GM18498 (cell line): ENCODE data around the gene ZNF496.

Source experiments
- ATAC-seq: cut with Tn5 transposase; IDR thresholded peaks from one replicate; pipeline ENCODE4 v1.9.1; 2021; ENCODE audit warnings: mild to moderate bottlenecking, moderate library complexity; ENCODE audit not compliant: unreplicated experiment

ZNF496 gene

DNA sequence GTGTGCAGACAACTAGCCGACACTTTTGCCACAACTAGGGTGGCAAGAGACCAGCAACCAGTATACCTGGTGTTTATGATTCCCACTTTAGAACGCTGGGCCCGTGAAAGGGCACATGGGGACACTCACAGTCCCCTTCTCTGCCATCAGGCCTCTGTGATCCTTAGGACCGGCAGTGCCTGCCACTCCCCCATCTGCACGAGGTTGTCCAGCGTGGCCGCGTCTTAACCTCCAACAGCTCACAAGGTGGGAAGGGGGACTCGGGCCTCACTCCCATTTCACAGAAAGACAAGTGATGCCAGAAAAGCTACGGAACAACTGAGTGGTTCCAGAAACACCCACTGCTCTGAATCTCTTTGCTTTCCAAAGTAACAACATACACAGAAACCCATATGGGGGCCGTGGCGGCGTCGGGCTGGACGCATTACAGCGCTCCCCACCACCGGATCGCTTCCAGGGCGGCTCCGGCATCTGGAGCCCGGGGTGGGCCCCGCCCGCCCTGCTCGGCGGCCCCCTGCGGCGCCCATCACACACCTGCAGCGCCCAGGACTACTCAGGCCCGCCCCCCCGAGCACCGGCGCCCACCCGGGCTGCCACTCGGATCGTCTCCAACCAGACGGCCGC, 1.0 kb downstream of the ZNF496 start:
- ATAC-seq = peak; percentile 22

DNA sequence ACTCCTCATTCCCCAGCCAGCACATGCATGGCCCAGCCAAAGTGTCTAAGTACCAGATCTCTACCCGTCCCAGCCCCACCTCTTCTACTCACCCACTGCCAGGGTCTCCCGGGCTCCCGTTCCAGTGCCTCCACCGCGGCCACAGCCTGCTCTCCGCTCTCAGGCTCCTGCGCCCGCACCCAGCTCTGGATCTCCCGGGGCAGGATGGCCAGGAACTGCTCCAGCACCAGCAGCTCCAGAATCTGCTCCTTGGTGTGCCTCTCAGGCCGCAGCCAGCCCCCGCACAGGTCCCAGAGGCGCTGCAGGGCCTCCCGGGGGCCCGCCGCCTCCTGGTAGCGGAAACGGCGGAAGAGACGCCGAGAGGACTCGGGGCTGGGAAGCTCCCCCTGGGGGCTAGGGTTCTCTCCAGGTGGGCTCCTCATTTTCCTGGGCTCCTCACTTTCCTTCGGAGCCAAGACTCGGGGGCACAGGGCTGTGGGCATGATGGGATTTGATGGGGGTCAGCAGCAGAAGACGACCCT, 2.5 kb downstream of the ZNF496 start:
- no peak for ATAC-seq

DNA sequence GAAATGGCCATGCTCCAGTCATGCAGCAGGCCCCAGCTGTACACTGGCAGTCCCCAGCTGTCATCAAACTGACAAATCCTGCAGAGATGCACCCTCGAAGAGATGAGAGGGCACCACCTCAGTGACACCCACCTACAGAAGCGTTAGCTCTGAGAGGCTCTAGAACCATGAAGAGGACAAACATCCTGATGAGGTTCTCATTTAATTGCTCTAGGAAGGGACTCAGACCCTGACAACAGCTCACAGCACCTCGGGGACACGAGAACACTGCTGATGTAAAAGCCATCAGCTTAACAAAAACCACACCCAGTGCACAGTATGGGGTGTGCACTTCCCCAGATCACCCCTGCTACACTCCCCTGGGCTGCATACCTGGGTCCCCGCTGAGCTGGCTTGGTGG, 3.4 kb downstream of the ZNF496 start:
- ATAC-seq = no peak

DNA sequence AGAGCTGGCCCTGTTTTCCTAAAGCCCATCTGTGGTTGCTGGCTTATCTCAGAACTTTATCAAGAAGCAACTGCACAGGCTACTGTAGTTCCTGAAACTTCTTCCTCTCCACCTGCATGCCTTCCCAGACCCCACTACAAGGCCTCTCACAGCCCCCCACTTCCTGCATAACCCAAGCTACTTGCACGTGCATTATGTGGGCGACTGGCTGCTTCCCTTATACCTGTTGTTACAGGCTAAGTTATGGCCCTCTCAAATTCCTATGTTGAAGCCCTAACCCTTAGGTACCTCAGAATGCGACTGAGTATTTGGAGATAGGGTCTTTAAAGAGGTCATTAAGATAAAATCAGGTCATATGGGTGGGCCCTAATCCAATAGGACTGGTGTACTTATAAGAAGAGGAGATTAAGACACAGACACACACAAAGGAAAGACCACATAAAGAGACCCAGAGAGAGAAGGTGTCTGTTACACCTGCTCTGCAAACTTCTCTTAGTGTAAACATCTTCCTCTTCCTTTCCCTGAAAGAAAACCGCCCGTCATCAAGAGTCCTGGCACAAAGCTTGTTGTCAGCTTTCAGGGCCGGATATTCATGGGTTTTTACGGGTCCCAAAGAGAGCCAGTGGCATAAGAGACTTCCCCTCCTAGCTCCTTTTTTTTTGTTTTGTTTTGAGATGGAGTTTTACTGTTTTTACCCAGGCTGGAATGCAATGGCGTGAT, 5.1 kb downstream of the ZNF496 start:
- no peak for ATAC-seq

DNA sequence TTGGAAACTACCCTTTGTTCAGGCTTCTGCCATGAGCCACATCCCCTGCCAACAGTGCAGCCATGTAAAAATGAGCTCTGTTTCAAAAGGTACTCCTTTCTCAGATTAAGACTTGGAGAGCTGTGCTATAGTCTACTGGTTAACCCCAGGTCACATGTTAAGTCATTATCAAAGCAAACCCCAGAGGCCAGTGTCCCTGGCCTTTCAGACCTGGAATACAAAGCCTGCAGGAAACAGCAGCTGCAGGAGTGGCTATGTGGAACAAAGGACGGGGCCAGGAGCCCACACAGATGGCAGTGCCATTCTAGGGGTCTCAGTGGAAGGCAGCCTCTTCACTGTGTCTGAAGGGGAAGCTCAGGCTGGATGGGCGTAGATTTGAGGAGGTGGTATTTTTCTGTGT, 6.7 kb downstream of the ZNF496 start:
- no peak for ATAC-seq

DNA sequence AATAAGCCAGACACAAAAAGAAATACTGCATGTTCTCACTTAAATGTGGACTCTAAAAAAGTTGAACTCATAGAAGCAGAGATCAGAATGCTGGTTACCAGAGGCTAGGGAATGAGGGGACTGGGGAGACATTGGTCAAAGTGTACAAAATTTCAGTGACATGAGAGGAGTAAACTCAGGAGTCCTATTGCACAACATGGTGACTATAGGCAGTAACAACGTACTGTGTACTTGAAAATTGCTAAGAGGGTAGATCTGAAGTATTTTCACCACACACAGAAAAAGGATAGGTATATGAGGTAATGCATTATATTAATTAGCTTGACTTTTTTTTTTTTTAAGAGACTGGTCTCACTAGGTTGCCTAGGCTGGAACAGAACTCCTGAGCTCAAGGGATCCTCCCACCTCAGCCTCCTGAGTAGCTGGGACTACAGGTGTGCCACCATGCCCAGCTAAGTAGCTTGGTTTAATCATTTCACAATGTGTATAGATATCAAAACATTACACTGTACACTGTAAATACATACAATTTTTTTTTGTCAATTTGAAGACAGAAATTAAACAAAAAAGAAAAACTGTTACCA, 7.4 kb downstream of the ZNF496 start:
- ATAC-seq = no peak

DNA sequence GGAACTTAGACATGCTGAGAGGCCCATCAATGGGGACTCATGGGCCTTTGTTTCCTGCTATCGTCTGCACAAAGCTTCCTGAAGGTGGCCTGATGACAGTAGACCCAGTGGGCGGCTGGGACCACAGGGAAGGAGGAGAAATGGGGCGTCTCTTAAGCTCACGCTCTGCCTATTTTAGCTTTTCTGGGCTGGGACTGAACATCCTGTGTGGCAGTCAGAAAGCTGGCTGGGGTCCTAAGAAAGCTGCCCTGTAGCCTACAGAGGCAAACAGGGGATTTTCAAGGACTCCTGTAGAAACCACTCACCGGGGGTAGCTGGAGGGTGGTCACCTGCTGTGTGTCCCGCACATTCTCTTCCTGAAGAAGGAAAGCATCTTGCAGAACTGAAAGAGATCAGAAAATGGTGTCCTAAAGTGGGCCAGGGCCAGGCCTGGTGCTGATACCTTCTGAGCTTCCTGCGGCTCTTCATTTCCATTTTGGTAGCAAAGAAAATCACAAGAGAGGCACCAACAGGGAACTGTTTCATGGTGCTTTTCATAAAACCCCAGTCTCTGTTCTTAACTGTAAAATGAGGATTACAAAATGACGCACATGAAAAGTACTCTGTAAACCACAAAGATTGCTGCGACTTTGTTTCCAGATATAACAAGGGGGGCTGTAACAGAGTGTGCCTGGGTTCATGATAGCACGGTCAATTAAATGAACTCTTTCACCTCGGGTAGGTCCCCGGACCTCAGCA, 8.6 kb downstream of the ZNF496 start:
- peak; percentile 53 for ATAC-seq

DNA sequence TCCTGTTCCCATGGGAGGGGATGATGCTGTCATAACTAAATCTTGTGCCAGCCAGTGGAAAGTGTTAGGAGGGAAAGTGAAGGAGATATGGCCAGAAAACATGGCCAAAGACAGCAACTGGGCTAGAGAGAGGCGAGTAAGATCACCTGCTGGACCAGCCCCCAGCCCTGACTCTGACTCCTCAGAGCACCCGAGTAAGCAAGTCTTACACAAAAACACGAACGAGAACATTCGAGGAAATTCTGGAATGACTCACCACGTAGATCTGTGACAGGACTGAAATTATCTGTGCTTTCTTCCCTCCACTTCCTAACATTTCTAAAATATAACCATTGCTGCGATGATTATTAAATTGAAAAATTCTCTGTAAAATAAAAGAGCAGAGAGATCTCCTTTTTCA, 9.2 kb downstream of the ZNF496 start:
- peak; percentile 31 for ATAC-seq

DNA sequence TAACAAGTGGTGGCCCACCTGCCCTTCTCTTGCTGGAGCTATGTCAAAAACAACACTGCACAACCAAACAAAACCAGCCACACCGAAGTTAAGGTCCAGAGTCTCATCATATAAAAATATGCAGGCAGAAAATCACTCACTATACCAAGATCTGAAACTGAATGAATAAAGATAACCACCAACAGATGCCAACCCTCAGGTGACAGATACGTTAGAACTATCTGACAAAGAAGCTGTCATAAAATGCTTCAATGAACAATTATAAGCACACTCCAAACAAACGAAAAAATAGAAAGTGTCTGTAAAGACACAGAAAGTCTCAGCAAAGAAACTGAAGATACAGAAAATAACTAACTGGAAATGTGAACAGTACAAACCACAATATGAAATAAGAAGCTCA, 14.0 kb downstream of the ZNF496 start:
- no peak for ATAC-seq

DNA sequence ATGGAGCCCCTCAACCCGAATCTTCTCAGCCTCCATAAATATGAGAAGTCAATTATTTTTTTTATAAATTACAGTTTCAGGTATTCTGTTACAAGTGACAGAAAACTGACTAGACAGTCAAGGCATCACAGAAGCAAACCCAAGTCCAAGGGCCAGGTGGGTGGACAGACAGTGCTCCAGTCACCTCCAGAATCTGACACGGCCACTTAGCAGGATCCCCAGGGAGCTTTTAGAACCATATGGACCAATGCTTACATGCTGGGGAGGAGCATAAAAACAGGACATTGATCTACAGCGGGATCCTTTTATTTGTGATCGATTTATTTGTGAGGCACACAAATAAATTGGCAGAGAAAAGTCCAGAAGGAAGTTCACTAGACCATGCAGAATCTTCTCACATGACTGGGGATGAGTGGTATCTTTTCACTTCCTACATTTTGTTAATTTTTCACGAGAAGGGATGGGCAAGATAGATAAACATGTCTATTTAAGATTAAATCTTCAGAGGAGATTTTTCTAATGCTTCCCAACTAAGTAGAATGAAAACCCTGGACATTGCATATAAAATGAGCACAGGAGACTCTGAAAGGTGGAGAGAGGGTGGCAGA, 15.0 kb downstream of the ZNF496 start:
- no peak for ATAC-seq

DNA sequence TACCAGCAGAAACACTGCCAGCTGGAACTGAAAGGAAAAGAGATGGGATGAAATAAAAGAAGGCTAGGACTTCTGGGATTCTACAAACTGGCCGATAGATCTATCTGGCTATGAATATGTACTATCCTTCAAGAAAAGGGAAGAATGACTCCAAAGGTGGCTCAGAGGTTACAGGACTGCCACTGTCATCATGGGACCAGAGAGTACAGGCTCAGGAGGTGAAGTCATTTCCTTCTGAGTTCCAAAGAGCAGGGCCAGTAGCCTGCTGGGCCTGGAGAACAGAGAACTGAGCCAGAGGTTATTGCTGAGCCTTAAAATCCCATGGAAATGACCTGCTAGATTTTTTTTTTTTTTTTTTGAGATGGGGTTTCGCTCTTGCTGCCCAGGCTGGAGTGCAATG, 27.6 kb downstream of the ZNF496 start:
- no peak for ATAC-seq

DNA sequence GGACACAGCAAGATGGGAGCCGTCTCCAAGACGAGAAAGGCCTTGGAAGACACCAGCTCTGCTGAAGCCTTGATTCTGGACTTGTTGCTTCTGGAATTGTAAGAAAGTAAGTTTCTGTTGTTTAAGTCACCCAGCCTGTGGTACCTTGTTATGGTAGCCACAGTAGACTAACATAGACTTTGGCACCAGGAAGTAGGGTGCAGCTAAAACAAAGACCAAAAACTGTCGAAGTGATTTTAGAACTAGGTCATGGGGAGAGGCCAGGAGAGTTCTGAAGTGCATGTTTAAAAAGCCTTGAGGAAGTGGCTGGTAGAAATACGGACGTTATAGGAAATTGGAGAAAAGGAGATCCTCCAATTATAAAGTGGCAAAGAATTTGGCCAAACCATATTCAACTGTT, 28.5 kb downstream of the ZNF496 start:
- ATAC-seq = no peak

DNA sequence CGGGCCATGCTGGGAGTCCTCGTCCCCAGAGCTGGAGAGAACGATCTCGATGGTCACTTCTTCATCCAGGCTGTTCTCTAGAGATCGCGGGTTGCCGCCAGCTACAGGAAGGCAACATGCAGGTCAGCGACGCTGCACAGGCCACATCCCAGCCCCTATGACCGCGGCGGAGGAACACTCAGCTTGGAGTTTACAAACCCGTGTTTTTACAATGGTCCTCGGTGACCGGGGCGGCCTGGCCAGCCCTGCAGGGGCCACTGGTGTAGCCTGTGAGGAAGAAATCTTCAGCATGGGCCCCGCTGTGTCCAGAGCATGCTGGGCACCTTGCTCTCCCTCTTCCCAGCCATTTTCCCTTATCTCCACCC, 30.5 kb downstream of the ZNF496 start:
- ATAC-seq = no peak

DNA sequence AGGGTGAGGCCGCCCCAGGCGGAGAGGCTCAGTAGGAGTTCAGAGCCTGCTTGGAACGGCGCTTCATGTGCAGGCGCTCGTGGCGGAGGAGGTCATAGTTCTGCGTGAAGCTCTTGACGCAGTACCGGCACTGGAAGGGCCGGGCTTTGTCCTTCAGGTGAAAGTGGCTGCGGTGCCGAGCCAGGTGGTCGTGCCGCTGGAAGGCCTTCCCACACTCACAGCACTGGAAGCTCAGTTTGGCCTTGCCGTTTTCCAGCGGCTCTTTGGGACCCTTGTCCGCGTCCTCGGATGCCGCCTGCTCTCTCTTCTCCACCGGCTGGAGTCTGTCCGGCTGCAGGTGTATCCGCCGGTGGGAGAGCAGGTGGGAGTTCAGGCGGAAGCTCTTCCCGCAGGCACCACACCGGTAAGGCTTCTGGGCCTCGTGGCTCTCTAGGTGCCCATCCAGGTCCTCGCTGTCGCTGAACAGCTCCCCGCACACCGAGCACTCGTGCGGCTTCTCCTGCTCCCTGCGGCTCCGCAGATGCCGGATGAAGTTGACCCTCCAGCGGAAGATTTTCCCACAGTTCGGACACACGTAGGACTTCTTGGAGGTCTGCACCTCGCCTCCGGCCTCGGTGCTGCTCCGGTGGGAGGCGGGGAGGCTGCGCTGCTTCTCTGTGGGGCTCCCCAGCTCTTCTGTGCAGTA, 31.0 kb downstream of the ZNF496 start:
- no peak for ATAC-seq

DNA sequence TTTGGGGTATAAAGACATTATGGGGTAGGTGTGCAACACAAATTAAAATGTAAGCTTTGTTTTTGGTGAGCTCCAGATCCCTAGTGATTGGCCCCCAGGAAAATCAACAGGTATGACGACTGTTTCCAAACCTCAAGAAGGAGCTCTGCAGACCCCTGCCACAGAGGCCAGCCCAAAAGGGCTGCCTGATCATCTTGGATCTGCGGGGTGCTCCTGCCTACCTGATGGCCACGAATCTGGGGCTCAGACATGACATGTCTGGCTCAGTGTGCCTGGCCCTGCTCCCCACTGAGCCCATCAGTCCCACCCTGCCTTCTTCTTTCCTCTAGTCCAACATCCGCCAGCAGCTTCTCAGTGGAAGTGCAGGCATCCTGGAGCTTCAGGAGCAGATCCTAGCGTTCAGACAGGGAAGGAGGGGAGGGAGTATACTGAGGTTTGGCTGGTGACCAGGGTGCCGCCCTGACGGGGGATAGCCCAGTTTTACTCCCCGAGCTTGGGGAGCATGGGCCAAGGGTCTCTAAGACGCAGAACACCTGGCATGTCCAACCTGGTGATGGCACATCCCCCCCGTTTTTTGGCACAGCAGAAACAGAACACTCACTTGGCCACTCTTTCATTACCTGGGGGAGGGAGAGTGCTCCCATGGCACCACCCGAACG, 31.8 kb downstream of the ZNF496 start:
- no peak for ATAC-seq

DNA sequence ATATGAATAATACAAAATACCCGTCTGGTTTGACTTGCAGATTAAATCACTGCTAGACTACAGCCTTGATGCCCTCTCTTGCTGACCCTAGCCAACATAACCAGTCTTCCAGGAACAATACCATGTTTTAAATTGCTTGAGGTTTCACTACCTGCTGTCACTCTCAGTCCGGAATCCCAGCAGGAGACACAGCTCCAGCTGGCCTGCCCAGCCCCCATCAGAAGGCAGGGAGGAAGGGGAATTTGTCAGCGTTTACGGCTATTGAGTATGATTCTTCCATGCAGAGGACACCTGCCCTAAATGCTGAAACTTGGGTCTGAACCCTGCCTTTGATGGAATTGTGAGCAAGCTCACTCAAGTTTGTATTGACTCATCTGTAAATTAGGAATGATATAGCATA, 33.0 kb downstream of the ZNF496 start:
- ATAC-seq = no peak

DNA sequence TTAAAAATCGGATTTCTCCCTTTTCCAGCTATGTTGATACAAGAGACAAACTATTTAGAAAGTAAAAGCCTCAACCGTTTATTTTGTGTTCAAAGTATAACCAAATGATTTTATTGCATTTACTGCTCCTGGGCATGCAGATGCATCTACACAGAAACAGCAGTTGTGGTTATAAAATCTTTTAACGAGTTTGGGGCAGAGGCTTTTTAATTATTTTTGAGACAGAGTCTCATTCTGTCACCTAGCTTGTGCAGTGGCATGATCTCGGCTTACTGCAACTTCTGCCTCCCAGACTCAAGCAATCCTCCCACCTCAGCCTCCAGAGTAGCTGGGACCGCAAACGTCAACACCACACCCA, 33.6 kb downstream of the ZNF496 start:
- no peak for ATAC-seq

DNA sequence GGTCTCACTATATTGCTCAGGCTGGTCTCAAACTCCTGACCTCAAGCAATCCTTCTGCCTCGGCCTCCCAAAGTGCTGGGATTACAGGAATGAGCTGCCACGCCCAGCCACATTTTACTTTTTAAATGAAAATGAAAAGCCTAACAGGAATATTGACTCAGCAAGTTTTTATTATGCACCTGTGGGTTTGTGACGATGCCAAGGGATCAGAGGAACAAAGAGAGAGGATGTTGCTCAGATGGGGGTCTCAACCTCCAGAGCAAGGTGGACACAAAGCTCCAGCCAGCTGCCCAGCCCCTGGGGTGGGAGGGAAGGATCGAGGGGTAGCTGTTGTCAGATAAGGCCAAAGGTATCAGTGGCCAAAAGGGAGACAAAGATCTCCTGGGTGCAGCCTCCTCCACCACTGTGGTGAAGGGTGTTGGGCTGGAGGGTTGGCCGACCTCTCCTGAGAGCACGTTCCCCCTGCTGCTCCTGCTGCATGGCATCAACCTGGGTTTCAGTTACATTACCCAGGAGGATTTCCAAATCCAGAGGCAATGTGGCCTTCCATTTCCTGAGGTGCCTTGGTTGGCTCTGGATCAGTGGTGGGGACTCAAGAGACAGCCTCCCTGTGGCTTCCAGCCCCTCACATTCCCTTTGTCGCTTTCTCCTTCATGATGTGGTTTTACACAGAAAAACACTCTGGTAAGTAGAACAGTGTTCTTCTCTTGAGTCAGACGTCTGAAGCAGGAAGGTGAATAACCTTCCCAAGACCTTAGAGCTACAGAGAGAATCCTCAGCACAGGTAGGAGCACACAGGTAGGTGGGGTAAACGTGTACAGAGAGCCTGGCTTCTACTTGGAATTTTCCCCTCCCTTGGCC, 34.2 kb downstream of the ZNF496 start:
- no peak for ATAC-seq

DNA sequence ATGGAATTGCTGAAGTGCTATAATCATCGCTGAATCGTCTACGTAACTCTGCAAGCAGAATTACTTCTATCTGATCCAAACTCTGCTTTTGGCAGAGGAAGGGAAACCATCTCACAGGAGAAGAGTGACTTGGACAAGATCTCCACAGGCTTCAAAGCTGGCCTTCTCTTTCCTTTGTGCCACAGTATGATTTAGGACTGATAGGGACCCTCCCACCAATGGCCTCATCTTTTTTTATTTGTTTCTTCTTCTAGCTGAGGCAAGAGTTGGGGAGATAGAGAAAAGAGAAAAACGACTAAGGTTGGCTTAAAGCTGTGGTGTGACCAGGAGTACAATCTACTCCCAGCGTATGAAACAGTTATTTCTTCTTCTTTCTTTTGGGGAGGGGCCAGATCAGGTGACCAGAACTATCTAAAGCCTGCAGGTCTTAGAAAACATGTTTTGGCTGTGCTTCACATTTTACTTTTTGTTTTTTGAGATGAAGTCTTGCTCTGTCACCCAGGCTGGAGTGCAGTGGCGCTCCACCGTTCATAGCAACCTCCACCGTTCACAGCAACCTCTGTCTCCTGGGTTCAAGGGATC, 35.0 kb downstream of the ZNF496 start:
- no peak for ATAC-seq
